WI38 (cell line): ENCODE results near the gene KDM4C.
"Not testable (repeated sequence)": the region's sequence is repeated elsewhere in the genome, so short reads cannot be mapped to it uniquely, and the experiment has no call there.

ENCODE experiments used
- H3K4me3 ChIP-seq: 2 replicates; pipeline ENCODE4 v1.5.1; 2011; ENCODE audit warnings: low read depth, mild to moderate bottlenecking, control low read depth, low read length
- CTCF ChIP-seq: IDR thresholded peaks from 2 replicates; pipeline ENCODE4 v1.5.1; 2012; ENCODE audit warnings: low read depth, mild to moderate bottlenecking, control low read depth, low read length

The KDM4C gene

GRCh38 chr9:6764523-6764922 is 6.8 kb downstream of the KDM4C start:
- H3K4me3 ChIP-seq = no peak overlapping the region
- TF ChIP-seq CTCF = no peak

GRCh38 chr9:6764950-6765349 is 7.2 kb downstream of the KDM4C start:
- H3K4me3 ChIP-seq = no peak overlapping the region
- TF ChIP-seq CTCF = no peak

- no peak overlapping the region for H3K4me3 ChIP-seq
- TF ChIP-seq CTCF = no peak
These were observed 7.6 kb downstream of the KDM4C start for GRCh38 chr9:6765396-6765795.

GRCh38 chr9:6766606-6767005 is 8.8 kb downstream of the KDM4C start:
- no peak for TF ChIP-seq CTCF
- H3K4me3 ChIP-seq = no peak overlapping the region

- H3K4me3 ChIP-seq = not testable (repeated sequence)
These were observed 10.8 kb downstream of the KDM4C start for GRCh38 chr9:6768587-6768986.

GRCh38 chr9:6771722-6772121 is 13.9 kb downstream of the KDM4C start:
- TF ChIP-seq CTCF = no peak
- no peak overlapping the region for H3K4me3 ChIP-seq

GRCh38 chr9:6777213-6777902 is 19.6 kb downstream of the KDM4C start:
- no peak overlapping the region for H3K4me3 ChIP-seq

More at GRCh38 chr9:6777213-6777902, 19.6 kb downstream of the KDM4C start:
- no peak for TF ChIP-seq CTCF
